GM12891 (cell line): Measurements from ENCODE around the gene APOC3.

Source experiments
- POLR2A ChIP-seq: IDR thresholded peaks from 2 replicates; pipeline ENCODE4 v1.6.1; 2011; ENCODE audit warnings: low read depth, low read length, control low read depth
- POLR2AphosphoS5 ChIP-seq: IDR thresholded peaks from 2 replicates; pipeline ENCODE4 v1.6.1; 2011; ENCODE audit warnings: low read depth, low read length, control low read depth
- SPI1 ChIP-seq: IDR thresholded peaks from 2 replicates; pipeline ENCODE4 v1.6.1; 2011; ENCODE audit warnings: low read depth, low read length, control low read depth

GRCh38 chr11:116786326-116786725 lies 43.4 kb upstream of the APOC3 start:
- TF ChIP-seq POLR2A (no peak), SPI1 (no peak), POLR2AphosphoS5 (no peak)
